Heart left ventricle (tissue), 16 donors: ENCODE results near the gene REP15. TPM values are rescaled to one million over a fixed set of nuclear protein-coding genes. Genes with fewer than 3 reads are reported as not detected.

Experiments used
- ATAC-seq, 4 donors: fragments of 200-7000 bp; cut with Tn5 transposase; one replicate each; pipeline ENCODE4 v1.9.1; 2020 to 2022; ENCODE audit warnings: moderate library complexity in 4 of 4, mild to moderate bottlenecking in 3 of 4, moderate number of reproducible peaks in 1 of 4
- DNase-seq, 5 donors: peaks; one replicate each; pipeline ENCODE4 v3.0.0-alpha.2; 2020
- H3K27ac ChIP-seq, 12 donors: fragments of 200-600 bp; sonication (generic) in 4 of 12; one replicate each; pipeline versions ENCODE4 v1.5.0 to v1.8.0; 2016 to 2022; ENCODE audit warnings: mild to moderate bottlenecking in 2 of 12
- H3K27me3 ChIP-seq, 9 donors: fragments of 200-600 bp; sonication (generic) in 2 of 9; one replicate each; pipeline versions ENCODE4 v1.5.1 to v1.8.0; 2016 to 2022; ENCODE audit warnings: mild to moderate bottlenecking in 3 of 9
- H3K36me3 ChIP-seq, 9 donors: fragments of 200-600 bp; sonication (generic) in 2 of 9; one replicate each; pipeline versions ENCODE4 v1.5.0 to v1.8.0; 2018 to 2022; ENCODE audit warnings: mild to moderate bottlenecking in 2 of 9
- H3K4me1 ChIP-seq, 12 donors: fragments of 200-600 bp; sonication (generic) in 4 of 12; one replicate each; pipeline versions ENCODE4 v1.5.0 to v1.8.0; 2016 to 2022; ENCODE audit warnings: mild to moderate bottlenecking in 3 of 12
- H3K4me3 ChIP-seq, 12 donors: fragments of 200-600 bp; sonication (generic) in 4 of 12; one replicate each; pipeline versions ENCODE4 v1.5.0 to v1.8.0; 2017 to 2022; ENCODE audit warnings: mild to moderate bottlenecking in 9 of 12, moderate library complexity in 4 of 12
- H3K9me3 ChIP-seq, 12 donors: fragments of 200-600 bp; sonication (generic) in 4 of 12; one replicate each; pipeline versions ENCODE4 v1.5.0 to v1.8.0; 2016 to 2022; ENCODE audit warnings: mild to moderate bottlenecking in 1 of 12
- CTCF ChIP-seq, 12 donors: fragments of 200-600 bp; sonication (generic) in 4 of 12; IDR thresholded peaks; one replicate each; pipeline versions ENCODE4 v1.5.0 to v1.8.0; 2018 to 2022; ENCODE audit warnings: antibody characterized with exemption in 12 of 12, mild to moderate bottlenecking in 5 of 12
- POLR2A ChIP-seq, 2 donors: fragments of 450-650 bp; IDR thresholded peaks; one replicate each; pipeline ENCODE4 v1.6.1; 2017; ENCODE audit warnings: antibody characterized with exemption in 2 of 2, mild to moderate bottlenecking in 2 of 2, moderate library complexity in 2 of 2
- WGBS, 4 donors: extraction: QIAGEN DNeasy Blood & Tissue Kit in 2 of 4; methylation state at CpG; one replicate each; pipeline versions ENCODE4 v1.1.5 to v1.1.7; 2013 to 2018; 5-methylcytosine and 5-hydroxymethylcytosine counted together
- intact Hi-C, 10 donors: fragments of 100-400 bp; cut with DNase I; formaldehyde crosslinking; loops; one replicate each; pipeline versions ENCODE4 v1.11.1 to v1.14.2; 2022
- polyA plus RNA-seq, 2 donors: library from polyadenylated mRNA; stranded (reverse); fragments of 200-250 nt; gene quantifications; one replicate each; pipeline ENCODE4 v1.2.3, GENCODE V29; 2013
- total RNA-seq, 9 donors: library from RNA; depleted of rRNA in 2 of 9; stranded (reverse); fragments of >200 nt in 2 of 9; fragmentation: NEBNext Ultra II Directional in 3 of 9; extraction: Animal tissue kit (Norgen Biotek cat#: 25700) in 3 of 9; gene quantifications; one replicate each; pipeline versions ENCODE4 v1.1.0 to v1.2.4, GENCODE V29; 2016 to 2023
- donor health status: ischemic (EF 13 %, LVEDD 7.1; RV severe dilation, severe dysfunction).
- donor health status: healthy with polysubstance abuse.
- donor health status: DM: no; HTN: yes; CAD: no.
- donor health status: DM: no; HTN: no; CAD: no.
- donor health status: ischemic (EF 25% LVEDD 6.9; RV normal size, moderate dysfunction).
- donor health status: ischemic (EF 25% LVEDD 5.7; RV mildly dilated, moderate dysfunction).
- donor health status: healthy.
- donor health status: DM: yes; HTN: yes; CAD: no.
- donor health status: ischemic (EF 35%, LVEDD 5.7; RV mildly dilated, moderate dysfunction).
- donor health status: nonischemic (EF 11% LVEDD 7.7; RV severe dilation, severe dysfunction).
- donor health status: DM: yes; HTN: yes; CAD: no.
- donor health status: PGD.
- donor health status: ischemic (EF 29% LVEDD 5.4; RV normal size, mild dysfunction).
- donor health status: nonischemic (EF 23%, LVEDD 6.1; RV moderate dilation, normal function).

The REP15 gene
- total and polyA plus RNA-seq, 11 donors: 3.7 to 7.9 (median 5.0) TPM

DNA sequence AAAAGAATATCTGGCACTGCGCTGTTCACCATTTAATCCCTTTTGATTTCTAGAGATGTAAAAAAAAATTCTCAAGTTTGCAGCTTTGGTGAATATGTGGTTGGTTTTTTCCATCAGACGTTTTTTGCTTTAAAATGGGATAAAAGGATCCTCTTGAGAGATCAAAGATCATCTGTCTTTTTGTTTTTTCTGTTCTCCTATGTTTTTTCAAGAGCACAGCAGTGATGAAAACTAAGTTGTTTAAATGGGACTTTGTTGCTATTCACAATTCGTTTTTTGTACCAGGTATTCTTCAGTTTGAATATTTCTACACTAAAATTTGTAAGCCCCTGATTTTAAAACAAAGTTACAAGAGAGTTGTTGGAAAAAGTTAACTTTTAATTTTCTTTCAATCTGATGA lies 29.7 kb upstream of the REP15 start:
- no peak overlapping the region for H3K27ac ChIP-seq
- TF ChIP-seq POLR2A (IDR thresholded peaks at IDR 0.05): no peak
- no peak for TF ChIP-seq CTCF (IDR thresholded peaks at IDR 0.05)
- H3K36me3 ChIP-seq: peaks cover 0 to 100% (median 75%) of the 10 kb centered on the region in 9 donors
- no peak for DNase-seq
- ATAC-seq: no peak
- intact Hi-C loops: loop anchor here in 2 of 10 donors (10.0 kb wide), 2 partner anchors 332 to 342 kb away; partner anchors contain the start of gene BMAL2 (in 1 of the 2)
- no peaks in the 10 kb centered on the region for H3K9me3 ChIP-seq
- no peak overlapping the region for H3K4me3 ChIP-seq
- 59 to 62% (median 61%) methylated on average over 3 of the region's 3 CpGs for WGBS, 4 donors
- H3K4me1 ChIP-seq: peaks cover 0 to 6% (median 0%) of the 10 kb centered on the region in 12 donors
- no peaks in the 10 kb centered on the region for H3K27me3 ChIP-seq

- WGBS, 4 donors: 72 to 85% (median 72%) methylated on average over 6 of the region's 6 CpGs
These were observed 28.7 kb upstream of the REP15 start for GRCh38 chr12:27667540-27667939.

DNA sequence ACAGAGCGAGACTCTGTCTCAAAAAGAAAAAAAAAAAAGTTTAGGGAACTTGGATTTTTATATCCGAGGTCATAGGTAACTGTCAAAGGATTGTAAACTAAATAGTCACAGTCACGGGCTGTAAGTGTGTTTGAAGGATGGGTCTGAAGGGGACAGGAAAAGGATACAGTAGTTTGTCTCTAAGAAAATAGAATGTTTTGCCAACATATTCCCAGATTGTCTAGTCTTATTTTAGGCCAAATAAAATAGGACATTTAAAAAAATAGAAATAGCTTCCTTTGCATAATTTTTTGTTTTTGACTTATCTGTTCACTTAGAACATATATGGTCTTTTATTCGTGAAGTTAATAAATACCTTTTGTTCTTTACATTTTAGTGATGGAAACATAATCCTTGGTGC lies 24.2 kb upstream of the REP15 start:
- intact Hi-C loops: loop anchor here in 3 of 10 donors (10.0 kb wide), 3 partner anchors 337 to 647 kb away; partner anchors contain the start of genes BMAL2 (in 1 of the 3) and MED21 (in 1 of the 3)
- H3K36me3 ChIP-seq: peaks cover 0 to 93% (median 63%) of the 10 kb centered on the region in 9 donors
- peak overlapping the region in 7 of 12 donors; percentile 25 to 66 (median 47) for H3K27ac ChIP-seq
- H3K27me3 ChIP-seq: no peaks in the 10 kb centered on the region
- TF ChIP-seq POLR2A (IDR thresholded peaks at IDR 0.05) (no peak), CTCF (IDR thresholded peaks at IDR 0.05) (no peak)
- DNase-seq (no peak), ATAC-seq (peak in 1 of 4 donors; percentile 15)
- H3K4me1 ChIP-seq: peaks cover 0 to 42% (median 25%) of the 10 kb centered on the region in 12 donors
- no peak overlapping the region for H3K4me3 ChIP-seq
- H3K9me3 ChIP-seq: no peaks in the 10 kb centered on the region
- WGBS, 4 donors: 57 to 68% (median 63%) methylated on average over 4 of the region's 4 CpGs

More at GRCh38 chr12:27667540-27667939, 28.7 kb upstream of the REP15 start:
- H3K9me3 ChIP-seq: no peaks in the 10 kb centered on the region
- H3K36me3 ChIP-seq: peaks cover 0 to 99% (median 71%) of the 10 kb centered on the region in 9 donors
- intact Hi-C loops: loop anchor here in 2 of 10 donors (10.0 kb wide), 2 partner anchors 333 to 343 kb away; partner anchors contain the start of gene BMAL2 (in 1 of the 2)
- ATAC-seq: peak; percentile 59 to 92 (median 70)
- no peaks in the 10 kb centered on the region for H3K27me3 ChIP-seq
- peaks cover 0 to 16% (median 5%) of the 10 kb centered on the region in 12 donors for H3K4me1 ChIP-seq
- no peak overlapping the region for H3K4me3 ChIP-seq
- peak in 2 of 5 donors; percentile 31 to 70 for DNase-seq
- peak overlapping the region in 3 of 12 donors; percentile 19 to 39 (median 39) for H3K27ac ChIP-seq
- TF ChIP-seq CTCF (IDR thresholded peaks at IDR 0.05) (no peak), POLR2A (IDR thresholded peaks at IDR 0.05) (no peak)

GRCh38 chr12:27672643-27673042 lies 23.6 kb upstream of the REP15 start:
- no peak for TF ChIP-seq POLR2A (IDR thresholded peaks at IDR 0.05)
- TF ChIP-seq CTCF (IDR thresholded peaks at IDR 0.05): no peak
- Histone ChIP-seq H3K27ac (peak overlapping the region; percentile 22 to 76 (median 58)), H3K36me3 (peaks cover 0 to 93% (median 64%) of the 10 kb centered on the region in 9 donors), H3K27me3 (no peaks in the 10 kb centered on the region), H3K4me3 (peak overlapping the region in 1 of 12 donors; percentile 14), H3K4me1 (peaks cover 0 to 38% (median 25%) of the 10 kb centered on the region in 12 donors), H3K9me3 (no peaks in the 10 kb centered on the region)
- ATAC-seq (peak in 1 of 4 donors; percentile 39), DNase-seq (no peak)
- 64 to 78% (median 70%) methylated on average over 1 of the region's 1 CpG for WGBS, 4 donors
- intact Hi-C loops: loop anchor here in 3 of 10 donors (10.0 kb wide), 3 partner anchors 338 to 648 kb away; partner anchors contain the start of genes BMAL2 (in 1 of the 3) and MED21 (in 1 of the 3)
